ENCODE measurements around the gene SNX33. TPM values are rescaled to one million over a fixed set of nuclear protein-coding genes. Genes with fewer than 3 reads are reported as not detected.
A peak's percentile ranks its signal among the peaks of the same experiment; 100 is the strongest.
"Not testable (repeated sequence)": the region's sequence is repeated elsewhere in the genome, so short reads cannot be mapped to it uniquely, and the experiment has no call there.

SNX33 gene
- total RNA-seq, 2 experiments from 2014 or later, result 1.7 to 1.8 TPM

DNA sequence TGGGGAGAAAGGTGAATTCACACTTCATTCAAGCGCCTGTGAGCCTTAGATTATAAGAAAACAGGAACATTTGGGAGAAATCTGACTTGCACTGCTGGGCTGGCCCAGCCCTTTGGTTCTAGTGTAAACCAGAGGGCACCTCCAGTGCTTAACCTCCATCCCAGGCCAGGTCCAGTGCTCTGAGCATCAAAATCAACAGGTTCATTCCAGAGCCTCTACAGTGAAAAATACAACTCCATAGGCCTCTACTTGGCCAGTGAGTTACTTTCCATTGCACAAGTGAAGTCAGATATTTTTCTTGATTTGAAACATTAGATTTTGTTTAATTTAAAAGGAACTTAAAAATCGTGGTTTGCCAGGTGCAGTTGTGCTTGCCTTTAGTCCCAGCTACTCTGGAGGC, 25.2 kb upstream of the SNX33 start:
- Mint-ChIP-seq H3K4me3 (no peak overlapping the region), H3K36me3 (ENCODE audit: low read depth) (peaks cover 23% of the 10 kb centered on the region), H3K9me3 (no peaks in the 10 kb centered on the region), H3K4me1 (ENCODE audit: low read depth) (peaks cover 47% of the 10 kb centered on the region), H3K27ac (peak overlapping the region; percentile 77), H3K27me3 (no peaks in the 10 kb centered on the region)
- CTCF ChIA-PET, result no interaction called here
- ATAC-seq, result no peak
- intact Hi-C loops (cut with micrococcal nuclease), result no loop called here
- POLR2A ChIA-PET, result interaction anchor here (3.3 kb wide), 1 partner anchor 18 kb away, joined by 10 read pairs; the partner anchor contains the start of gene IMP3
- no peak for DNase-seq
- TF ChIP-seq CTCF (IDR thresholded peaks at IDR 0.05), result no peak

DNA sequence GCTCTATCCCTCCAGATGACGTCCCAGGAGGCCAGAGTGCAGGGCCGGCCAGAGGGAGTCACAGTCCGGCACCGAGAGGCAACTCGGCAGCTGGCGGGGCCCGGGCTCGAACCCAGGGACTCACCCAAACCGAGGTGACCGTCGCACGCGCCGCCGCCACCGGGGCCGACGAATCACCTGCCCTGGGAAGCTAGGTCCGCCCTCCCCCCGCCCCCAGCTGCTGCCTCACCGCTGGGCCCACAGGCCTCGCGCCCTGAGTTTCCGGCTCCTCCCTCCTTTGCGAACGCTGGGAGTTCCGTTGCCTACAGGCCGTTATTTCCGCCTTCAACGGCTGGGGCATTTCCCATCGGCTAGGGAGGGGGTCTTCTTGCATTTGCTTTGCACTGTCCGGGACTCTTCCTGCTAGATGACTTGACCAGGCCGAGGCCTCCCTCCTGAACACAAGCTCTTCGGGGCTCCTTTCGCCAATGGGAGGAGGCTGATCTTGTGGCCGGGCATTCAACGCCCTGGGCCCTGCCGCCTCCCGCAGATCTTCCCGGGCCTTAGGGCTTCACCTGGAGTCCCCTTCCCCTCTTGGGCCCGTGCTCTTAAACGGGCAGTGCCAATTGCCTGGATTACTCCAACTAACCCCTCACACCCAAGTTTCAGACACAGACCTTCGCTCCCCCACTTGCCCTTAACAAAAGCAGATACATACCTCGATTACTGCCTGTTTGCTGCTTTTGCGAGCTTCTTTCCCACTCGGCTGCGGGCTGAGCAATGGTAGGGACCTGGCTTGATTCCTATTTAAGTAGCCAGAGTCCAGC, 22.0 kb upstream of the SNX33 start, which contains the start of gene SNUPN:
TSS of gene SNUPN (minus strand) at position 184 of the 806 bp plus-strand sequence. CDS start 4,674 bp downstream, outside the sequence.
- CTCF ChIA-PET, result interaction anchor here (0.7 to 2.0 kb wide), 8 partner anchors 14 to 258 kb away, joined by 3 to 17 read pairs (median 4); partner anchors contain the start of genes IMP3, PTPN9 and SNX33

DNA sequence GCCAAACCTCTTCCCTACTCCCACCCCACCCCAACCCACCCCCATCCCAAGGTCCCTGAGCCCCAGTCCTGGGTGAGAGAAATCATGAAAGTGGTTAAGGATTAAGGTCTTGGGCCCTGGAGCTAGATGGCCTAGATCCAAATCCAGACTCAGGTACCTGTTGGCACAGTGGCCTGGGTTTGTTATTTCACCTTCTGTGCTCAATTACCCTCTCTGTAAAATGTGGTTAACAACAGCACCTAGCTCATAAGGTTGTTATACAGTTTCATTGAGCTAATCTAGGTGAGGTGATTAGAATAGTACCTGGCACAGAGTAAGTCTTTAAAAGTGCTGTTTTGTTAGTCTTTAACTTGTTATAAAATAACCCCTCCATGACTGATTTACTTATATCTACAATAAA, 15.8 kb upstream of the SNX33 start:
- H3K4me1 Mint-ChIP-seq (ENCODE audit: low read depth), result peaks cover 12% of the 10 kb centered on the region
- no peak for TF ChIP-seq CTCF (IDR thresholded peaks at IDR 0.05)
- peaks cover under 1% of the 10 kb centered on the region for H3K36me3 Mint-ChIP-seq (ENCODE audit: low read depth)
- DNase-seq (no peak), ATAC-seq (no peak)
- no peaks in the 10 kb centered on the region for H3K9me3 Mint-ChIP-seq
- no peak overlapping the region for H3K27ac Mint-ChIP-seq
- CTCF ChIA-PET, result no interaction called here
- no peaks in the 10 kb centered on the region for H3K27me3 Mint-ChIP-seq
- POLR2A ChIA-PET, result no interaction called here
- intact Hi-C loops (cut with micrococcal nuclease), result no loop called here
- H3K4me3 Mint-ChIP-seq, result no peak overlapping the region

More for the DNA sequence above, 22.0 kb upstream of the SNX33 start, which contains the start of gene SNUPN:
- H3K27me3 Mint-ChIP-seq, result no peaks in the 10 kb centered on the region
- peak; percentile 97 for DNase-seq
- TF ChIP-seq CTCF (IDR thresholded peaks at IDR 0.05), result no peak
- H3K36me3 Mint-ChIP-seq (ENCODE audit: low read depth), result peaks cover 12% of the 10 kb centered on the region
- H3K27ac Mint-ChIP-seq, result peak within 1 kb of the TSS; percentile 98
- POLR2A ChIA-PET, result interaction anchor here (0.6 to 3.5 kb wide), 13 partner anchors 9 to 277 kb away, joined by 3 to 64 read pairs (median 4); partner anchors contain the start of genes IMP3, SIN3A and SNX33
- peak within 1 kb of the TSS; percentile 94 for H3K4me3 Mint-ChIP-seq
- H3K9me3 Mint-ChIP-seq, result no peaks in the 10 kb centered on the region
- peak; percentile 91 for ATAC-seq
- peaks cover 36% of the 10 kb centered on the region for H3K4me1 Mint-ChIP-seq (ENCODE audit: low read depth)
- intact Hi-C loops (cut with micrococcal nuclease), result no loop called here

DNA sequence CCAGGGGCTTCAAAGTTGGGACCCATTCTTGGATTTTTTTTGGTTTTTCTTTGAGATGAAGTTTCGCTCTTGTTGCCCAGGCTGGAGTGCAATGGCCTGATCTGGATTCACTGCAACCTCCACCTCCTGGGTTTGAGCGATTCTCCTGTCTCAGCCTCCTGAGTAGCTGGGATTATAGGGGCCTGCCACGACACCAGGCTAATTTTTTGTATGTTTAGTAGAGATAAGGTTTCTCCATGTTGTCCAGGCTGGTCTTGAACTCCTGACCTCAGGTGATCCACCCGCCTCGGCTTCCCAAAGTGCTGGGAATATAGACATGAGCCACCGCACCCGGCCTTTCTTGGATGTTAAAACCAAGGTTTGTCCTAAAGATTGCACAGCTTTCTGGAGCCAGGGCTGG, 13.8 kb upstream of the SNX33 start:
- peaks cover 18% of the 10 kb centered on the region for H3K4me1 Mint-ChIP-seq (ENCODE audit: low read depth)
- CTCF ChIA-PET, result interaction anchor here (0.8 kb wide), 1 partner anchor 125 kb away, joined by 3 read pairs; no protein-coding TSS in a partner anchor
- H3K9me3 Mint-ChIP-seq; H3K27ac Mint-ChIP-seq; H3K27me3 Mint-ChIP-seq; DNase-seq; intact Hi-C loops (cut with micrococcal nuclease); ATAC-seq; H3K4me3 Mint-ChIP-seq: not testable (repeated sequence)
- H3K36me3 Mint-ChIP-seq (ENCODE audit: low read depth), result peaks cover 18% of the 10 kb centered on the region
- POLR2A ChIA-PET, result interaction anchor here (1.8 kb wide), 1 partner anchor 8 kb away, joined by 8 read pairs; the partner anchor contains the start of gene SNUPN

DNA sequence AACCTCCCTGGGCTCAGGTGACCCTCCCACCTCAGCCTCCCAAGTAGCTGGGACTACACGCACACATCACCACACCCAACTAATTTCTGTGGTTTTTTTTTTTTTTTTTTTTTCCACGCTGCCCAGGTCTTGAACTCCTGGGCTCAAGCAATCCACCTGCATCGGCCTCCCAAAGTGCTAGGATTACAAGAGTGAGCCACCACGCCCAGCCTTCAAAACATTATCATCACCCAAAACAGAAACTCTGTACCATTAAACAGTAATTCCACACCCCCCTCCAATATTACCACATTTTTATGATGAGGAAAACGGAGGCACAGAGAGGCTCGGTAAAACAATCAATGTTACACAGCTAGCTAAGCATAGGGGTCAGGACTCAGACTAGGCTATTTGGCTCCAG, 11.7 kb upstream of the SNX33 start:
- intact Hi-C loops (cut with micrococcal nuclease), result no loop called here
- ChIA-PET POLR2A (interaction anchor here (5.8 kb wide), 1 partner anchor 9 kb away, joined by 64 read pairs; the partner anchor contains the start of gene SNUPN), CTCF (interaction anchor here (0.8 to 1.8 kb wide), 3 partner anchors 11 to 268 kb away, joined by 3 to 7 read pairs (median 4); partner anchors contain the start of gene SNX33)
- H3K36me3 Mint-ChIP-seq (ENCODE audit: low read depth), result peaks cover 25% of the 10 kb centered on the region
- no peak for TF ChIP-seq CTCF (IDR thresholded peaks at IDR 0.05)
- no peaks in the 10 kb centered on the region for H3K9me3 Mint-ChIP-seq
- H3K4me1 Mint-ChIP-seq (ENCODE audit: low read depth), result peaks cover 21% of the 10 kb centered on the region
- ATAC-seq (no peak), DNase-seq (no peak)
- no peaks in the 10 kb centered on the region for H3K27me3 Mint-ChIP-seq
- no peak overlapping the region for H3K27ac Mint-ChIP-seq
- H3K4me3 Mint-ChIP-seq, result no peak overlapping the region

Data from activated CD8-positive, alpha-beta T cell treated with anti-CD3 and anti-CD28 coated beads for 36 hours (primary cell).